K562 (cell line): ENCODE results near the gene TNPO3. TPM values are rescaled to one million over a fixed set of nuclear protein-coding genes. Genes with fewer than 3 reads are reported as not detected.
A peak's percentile ranks its signal among the peaks of the same experiment; 100 is the strongest.

Source experiments
- CEBPB ChIP-seq: fragments of 450-650 bp; IDR thresholded peaks from 2 replicates; pipeline ENCODE4 v1.6.1; 2016; ENCODE audit warnings: missing genetic modification characterization, missing compliant biosample characterization
- CHD1 ChIP-seq: fragments of 200-600 bp; sonication (generic); IDR thresholded peaks from one replicate; pipeline ENCODE4 v1.6.1; 2012; ENCODE audit warnings: mild to moderate bottlenecking, moderate library complexity, low read length, inconsistent platforms
- PHTF2 ChIP-seq: fragments of 250-450 bp; sonication (Bioruptor Pico); IDR thresholded peaks from 2 replicates; pipeline ENCODE4 v1.5.0; 2021; ENCODE audit warnings: mild to moderate bottlenecking
- POLR3G ChIP-seq: IDR thresholded peaks from 2 replicates; pipeline ENCODE4 v1.6.1; 2011; ENCODE audit not compliant: insufficient read length, insufficient replicate concordance; ENCODE audit errors: extremely low read depth
- PYGO2 ChIP-seq: fragments of 450-650 bp; IDR thresholded peaks from 2 replicates; pipeline ENCODE4 v1.6.1; 2016; ENCODE audit warnings: mild to moderate bottlenecking, missing genetic modification characterization, moderate library complexity, missing compliant biosample characterization
- RAD21 ChIP-seq, 2 experiments: fragments of 250-450 bp in 1 of 2; fragments of 450-650 bp in 1 of 2; sonication (Bioruptor Pico) in 1 of 2; formaldehyde crosslinking in 1 of 2; IDR thresholded peaks in 1 of 2; conservative IDR thresholded peaks in 1 of 2; 2 replicates each; pipeline versions ENCODE4 v1.4.0 to v1.8.0; 2020 to 2022; ENCODE audit warnings: mild to moderate bottlenecking in 2 of 2, moderate library complexity in 1 of 2
- RNF2 ChIP-seq: sonication (generic); IDR thresholded peaks from 2 replicates; pipeline ENCODE4 v1.6.1; 2016
- SLC30A9 ChIP-seq: fragments of 250-450 bp; sonication (Bioruptor Pico); IDR thresholded peaks from 2 replicates; pipeline ENCODE4 v1.8.0; 2022; ENCODE audit warnings: mild to moderate bottlenecking, moderate library complexity
- SMARCA4 ChIP-seq: fragments of 450-650 bp; IDR thresholded peaks from 2 replicates; pipeline ENCODE4 v1.6.1; 2016
- ZNF444 ChIP-seq: fragments of 250-450 bp; sonication (Bioruptor Pico); IDR thresholded peaks from 2 replicates; pipeline ENCODE4 v1.4.0; 2020; ENCODE audit warnings: mild to moderate bottlenecking, moderate library complexity
- polyA plus RNA-seq, 8 experiments: library from polyadenylated mRNA; depleted of rRNA in 4 of 8; stranded (reverse) in 5 of 8; unstranded in 3 of 8; fragments of >200 nt; fragmentation: Nextera tagmentation in 2 of 8; fragmentation: Illumina TruSeq in 1 of 8; extraction: Ambion mirVana in 2 of 8; extraction: Trizol in 1 of 8; gene quantifications; 2 replicates each; pipeline versions ENCODE4 v1.2.1 to v1.2.3, GENCODE V29; 2011 to 2014; ENCODE audit warnings: inconsistent platforms in 1 of 8, missing spikeins in 1 of 8
- total RNA-seq, 7 experiments: library from RNA; depleted of rRNA in 6 of 7; stranded (reverse); fragments of >200 nt in 6 of 7; fragmentation: Illumina TruSeq in 2 of 7; extraction: Trizol in 2 of 7; gene quantifications; 2 replicates each; pipeline versions ENCODE4 v1.2.1 to v1.2.3, GENCODE V29; 2011 to 2021; ENCODE audit warnings: low replicate concordance in 1 of 7
- TF ChIP-seq, protein P1 (sequence below): fragments of 250-450 bp; sonication (Bioruptor Pico); IDR thresholded peaks from 2 replicates; pipeline ENCODE4 v1.5.0; 2021
- TF ChIP-seq, protein P2 (sequence below): fragments of 200-800 bp; sonication (Bioruptor generic); IDR thresholded peaks from 2 replicates; pipeline ENCODE4 v1.6.1; 2017; ENCODE audit warnings: missing genetic modification characterization, missing compliant biosample characterization

Gene TNPO3
- total and polyA plus RNA-seq, 9 of the 15 experiments (the other 6 are each of a cell fraction or from before 2014, with no cell fraction given) = 35.8 to 125 (median 110) TPM

DNA sequence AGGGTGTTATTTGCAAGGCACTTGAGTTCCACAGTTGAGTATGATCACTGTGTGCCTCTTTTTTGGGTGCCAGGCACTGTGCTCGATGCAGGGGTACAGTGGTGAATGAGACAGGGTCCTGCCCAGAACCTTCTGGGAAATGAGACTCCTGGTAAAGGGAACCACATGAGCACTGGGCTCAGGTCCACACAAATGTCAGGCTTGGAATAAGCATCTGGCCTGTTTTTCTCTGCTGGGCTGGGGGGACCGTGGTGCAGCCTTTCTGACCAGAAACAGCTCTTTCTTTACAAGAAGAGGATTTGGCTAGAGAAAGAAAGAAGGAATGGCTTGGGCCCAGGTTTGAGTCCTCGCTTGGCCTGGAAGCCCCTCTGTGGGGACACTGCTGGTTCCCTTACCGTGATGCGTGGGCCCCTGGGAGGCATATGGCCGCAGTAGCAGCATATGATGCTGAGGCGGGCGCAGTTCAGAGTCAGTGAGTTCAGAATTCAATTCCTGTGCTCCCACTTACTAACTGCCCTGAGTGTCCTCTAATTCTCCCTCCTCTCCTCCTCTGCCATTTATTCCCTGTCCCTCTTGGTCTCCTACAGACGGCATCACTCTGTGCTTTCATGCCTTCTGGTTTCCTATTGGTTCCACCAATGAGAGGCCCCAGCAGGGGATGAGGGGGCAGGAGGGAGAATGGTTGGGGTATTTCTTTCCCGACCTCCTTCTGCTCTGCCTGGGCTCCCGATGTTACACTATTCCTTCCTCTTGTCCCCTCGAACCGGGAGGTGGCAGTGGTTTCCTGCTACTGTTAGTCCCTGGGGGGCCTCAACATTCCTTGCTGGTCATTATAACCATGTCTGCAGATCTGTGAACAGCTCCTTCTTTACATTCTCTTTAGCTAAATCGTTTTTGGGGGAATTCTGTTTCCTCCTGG is 134.8 kb downstream of the TNPO3 start (continued):
- TF ChIP-seq, protein P1, sequence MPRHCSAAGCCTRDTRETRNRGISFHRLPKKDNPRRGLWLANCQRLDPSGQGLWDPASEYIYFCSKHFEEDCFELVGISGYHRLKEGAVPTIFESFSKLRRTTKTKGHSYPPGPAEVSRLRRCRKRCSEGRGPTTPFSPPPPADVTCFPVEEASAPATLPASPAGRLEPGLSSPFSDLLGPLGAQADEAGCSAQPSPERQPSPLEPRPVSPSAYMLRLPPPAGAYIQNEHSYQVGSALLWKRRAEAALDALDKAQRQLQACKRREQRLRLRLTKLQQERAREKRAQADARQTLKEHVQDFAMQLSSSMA (CRISPR knock-in tag) = no peak
- no peak for TF ChIP-seq POLR3G
- TF ChIP-seq PHTF2 (CRISPR knock-in tag) = no peak
- TF ChIP-seq RNF2 = peak; percentile 32; the same call in 1 of the 2 replicates
- TF ChIP-seq CHD1 = no peak
- no peak for TF ChIP-seq CEBPB (tag)
- TF ChIP-seq ZNF444 (CRISPR knock-in tag) = no peak
- no peak for TF ChIP-seq SMARCA4
- TF ChIP-seq, protein P2, sequence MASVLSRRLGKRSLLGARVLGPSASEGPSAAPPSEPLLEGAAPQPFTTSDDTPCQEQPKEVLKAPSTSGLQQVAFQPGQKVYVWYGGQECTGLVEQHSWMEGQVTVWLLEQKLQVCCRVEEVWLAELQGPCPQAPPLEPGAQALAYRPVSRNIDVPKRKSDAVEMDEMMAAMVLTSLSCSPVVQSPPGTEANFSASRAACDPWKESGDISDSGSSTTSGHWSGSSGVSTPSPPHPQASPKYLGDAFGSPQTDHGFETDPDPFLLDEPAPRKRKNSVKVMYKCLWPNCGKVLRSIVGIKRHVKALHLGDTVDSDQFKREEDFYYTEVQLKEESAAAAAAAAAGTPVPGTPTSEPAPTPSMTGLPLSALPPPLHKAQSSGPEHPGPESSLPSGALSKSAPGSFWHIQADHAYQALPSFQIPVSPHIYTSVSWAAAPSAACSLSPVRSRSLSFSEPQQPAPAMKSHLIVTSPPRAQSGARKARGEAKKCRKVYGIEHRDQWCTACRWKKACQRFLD (CRISPR knock-in tag) = no peak
- TF ChIP-seq RAD21 (CRISPR knock-in tag; conservative IDR thresholded peaks at IDR 0.05 in 1 of 2, IDR thresholded peaks at IDR 0.05 in 1 of 2) = peak in 1 of 2 experiments; percentile 53; a peak in 2 of 4 replicates
- TF ChIP-seq SLC30A9 (CRISPR knock-in tag) = no peak
- no peak for TF ChIP-seq PYGO2 (tag)
